Thymus (tissue), 11 donors: ENCODE measurements around the gene CELF4. TPM values are rescaled to one million over a fixed set of nuclear protein-coding genes. Genes with fewer than 3 reads are reported as not detected.

ENCODE experiments used
- DNase-seq, 9 donors: peaks; one replicate each; pipeline ENCODE4 v3.0.0-alpha.2; 2013; ENCODE audit warnings: low spot score in 9 of 9, low read depth in 6 of 9, missing footprints in 1 of 9
- H3K27ac ChIP-seq, 2 donors: one replicate each; pipeline ENCODE4 v1.5.1; 2013; ENCODE audit warnings: control low read depth in 1 of 2, low read depth in 1 of 2, low read length in 1 of 2, mild to moderate bottlenecking in 1 of 2, moderate library complexity in 1 of 2
- H3K27me3 ChIP-seq, 2 donors: one replicate each; pipeline ENCODE4 v1.5.1; 2013; ENCODE audit warnings: low read length in 1 of 2; ENCODE audit not compliant: control insufficient read depth in 2 of 2, insufficient read depth in 1 of 2
- H3K36me3 ChIP-seq, 2 donors: one replicate each; pipeline ENCODE4 v1.5.1; 2013; ENCODE audit warnings: low read length in 1 of 2, mild to moderate bottlenecking in 1 of 2, moderate library complexity in 1 of 2; ENCODE audit not compliant: control insufficient read depth in 2 of 2, insufficient read depth in 2 of 2
- H3K4me1 ChIP-seq, 2 donors: one replicate each; pipeline ENCODE4 v1.5.1; 2013; ENCODE audit warnings: low read length in 2 of 2; ENCODE audit not compliant: control insufficient read depth in 2 of 2, insufficient read depth in 2 of 2
- H3K4me3 ChIP-seq, 2 donors: one replicate each; pipeline ENCODE4 v1.5.1; 2013; ENCODE audit warnings: low read length in 2 of 2, control low read depth in 1 of 2, mild to moderate bottlenecking in 1 of 2
- H3K9me3 ChIP-seq, 2 donors: one replicate each; pipeline ENCODE4 v1.5.1; 2013; ENCODE audit warnings: low read length in 1 of 2, mild to moderate bottlenecking in 1 of 2; ENCODE audit not compliant: control insufficient read depth in 2 of 2, insufficient read depth in 1 of 2
- WGBS: extraction: QIAGEN DNeasy Blood & Tissue Kit; methylation state at CpG from one replicate; pipeline ENCODE4 v1.1.7; 2013; 5-methylcytosine and 5-hydroxymethylcytosine counted together
- polyA plus RNA-seq: library from polyadenylated mRNA; stranded (reverse); fragments of 200-250 nt; gene quantifications from one replicate; pipeline ENCODE4 v1.2.3, GENCODE V29; 2013
- total RNA-seq: library from RNA; stranded (reverse); fragments of 120-200 nt; gene quantifications from one replicate; pipeline ENCODE4 v1.2.4, GENCODE V29; 2013
- donor health status: healthy.

Gene CELF4
- total and polyA plus RNA-seq, 2 donors, result 0.05 to 0.39 TPM

- H3K4me1 ChIP-seq, result no peaks in the 10 kb centered on the region
- H3K9me3 ChIP-seq, result no peaks in the 10 kb centered on the region
- no peaks in the 10 kb centered on the region for H3K27me3 ChIP-seq
- no peak overlapping the region for H3K27ac ChIP-seq
- H3K4me3 ChIP-seq, result no peak overlapping the region
- DNase-seq, result no peak
- H3K36me3 ChIP-seq, result no peaks in the 10 kb centered on the region
- WGBS, result 85% methylated on average over 3 of the region's 3 CpGs
Observed at GRCh38 chr18:37302519-37302918, 263.1 kb downstream of the CELF4 start.

GRCh38 chr18:37299471-37300304 is 265.9 kb downstream of the CELF4 start:
- Histone ChIP-seq H3K36me3 (no peaks in the 10 kb centered on the region), H3K27ac (no peak overlapping the region), H3K4me3 (no peak overlapping the region), H3K9me3 (no peaks in the 10 kb centered on the region), H3K27me3 (no peaks in the 10 kb centered on the region), H3K4me1 (no peaks in the 10 kb centered on the region)
- DNase-seq, result peak in 3 of 9 donors; percentile 11 to 28 (median 21)
- WGBS, result 72% methylated on average over 10 of the region's 10 CpGs

- H3K36me3 ChIP-seq, result no peaks in the 10 kb centered on the region
- no peak overlapping the region for H3K27ac ChIP-seq
- 95% methylated on average over 6 of the region's 6 CpGs for WGBS
- no peaks in the 10 kb centered on the region for H3K27me3 ChIP-seq
- no peaks in the 10 kb centered on the region for H3K9me3 ChIP-seq
- H3K4me1 ChIP-seq, result no peaks in the 10 kb centered on the region
- no peak for DNase-seq
- H3K4me3 ChIP-seq, result no peak overlapping the region
Observed at GRCh38 chr18:37298816-37299215, 266.8 kb downstream of the CELF4 start.

DNA sequence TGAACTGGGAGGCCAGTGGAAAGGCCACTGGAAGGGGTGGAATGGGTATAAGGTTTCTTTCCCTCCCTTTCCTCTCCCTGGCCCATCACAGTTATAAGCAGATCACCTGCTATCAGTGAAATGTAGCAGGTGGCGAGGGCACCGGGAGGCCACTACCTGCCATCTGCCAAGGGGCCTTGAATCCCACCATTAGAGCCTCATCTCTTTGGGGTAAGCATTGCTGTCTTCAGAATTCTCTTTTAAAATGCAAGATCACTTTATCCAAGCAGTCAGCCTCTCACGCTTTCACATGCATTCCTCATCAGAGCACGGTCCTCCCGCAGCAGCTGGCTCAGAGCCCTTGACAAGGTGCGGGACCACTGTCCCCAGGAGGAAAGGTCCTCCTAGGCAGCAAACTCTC is 268.5 kb downstream of the CELF4 start:
- H3K4me3 ChIP-seq, result no peak overlapping the region
- no peaks in the 10 kb centered on the region for H3K9me3 ChIP-seq
- no peaks in the 10 kb centered on the region for H3K36me3 ChIP-seq
- no peaks in the 10 kb centered on the region for H3K27me3 ChIP-seq
- WGBS, result 77% methylated on average over 6 of the region's 6 CpGs
- H3K4me1 ChIP-seq, result no peaks in the 10 kb centered on the region
- no peak overlapping the region for H3K27ac ChIP-seq
- DNase-seq, result no peak

- no peaks in the 10 kb centered on the region for H3K9me3 ChIP-seq
- no peak for DNase-seq
- H3K4me1 ChIP-seq, result no peaks in the 10 kb centered on the region
- H3K36me3 ChIP-seq, result no peaks in the 10 kb centered on the region
- H3K27ac ChIP-seq, result no peak overlapping the region
- no peak overlapping the region for H3K4me3 ChIP-seq
- 45% methylated on average over 4 of the region's 4 CpGs for WGBS
- no peaks in the 10 kb centered on the region for H3K27me3 ChIP-seq
Observed at GRCh38 chr18:37294951-37295350, 270.6 kb downstream of the CELF4 start.

- Histone ChIP-seq H3K27me3 (no peaks in the 10 kb centered on the region), H3K4me1 (no peaks in the 10 kb centered on the region), H3K36me3 (no peaks in the 10 kb centered on the region), H3K27ac (no peak overlapping the region), H3K4me3 (no peak overlapping the region), H3K9me3 (no peaks in the 10 kb centered on the region)
- WGBS, result 63% methylated on average over 3 of the region's 3 CpGs
- no peak for DNase-seq
Observed at GRCh38 chr18:37293359-37293758, 272.2 kb downstream of the CELF4 start.

DNA sequence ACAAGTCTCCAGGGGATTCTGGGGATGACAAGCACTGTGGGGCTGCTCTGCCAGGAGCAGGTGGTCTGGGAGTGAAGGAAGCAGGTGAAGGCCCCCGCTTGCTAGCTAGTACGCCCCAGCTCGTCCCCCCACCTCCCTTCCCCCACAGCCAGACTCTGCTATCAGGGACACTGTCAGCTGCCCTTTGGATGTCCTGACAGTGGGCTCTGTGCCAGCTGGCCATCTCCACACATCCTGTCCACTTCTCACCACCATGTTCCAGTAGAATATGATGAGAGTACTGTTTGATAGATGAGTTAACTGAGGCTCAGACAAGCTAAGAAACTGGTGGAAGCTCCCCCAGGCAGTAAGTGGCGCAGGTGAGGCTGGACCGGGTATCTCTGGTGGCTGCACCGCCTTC is 276.2 kb downstream of the CELF4 start:
- Histone ChIP-seq H3K9me3 (no peaks in the 10 kb centered on the region), H3K4me3 (no peak overlapping the region), H3K27me3 (no peaks in the 10 kb centered on the region), H3K27ac (no peak overlapping the region), H3K4me1 (no peaks in the 10 kb centered on the region), H3K36me3 (no peaks in the 10 kb centered on the region)
- 73% methylated on average over 6 of the region's 6 CpGs for WGBS
- no peak for DNase-seq

GRCh38 chr18:37287601-37288000 is 278.0 kb downstream of the CELF4 start:
- H3K36me3 ChIP-seq, result no peaks in the 10 kb centered on the region
- WGBS, result 51% methylated on average over 1 of the region's 1 CpG
- H3K27ac ChIP-seq, result no peak overlapping the region
- H3K27me3 ChIP-seq, result no peaks in the 10 kb centered on the region
- H3K9me3 ChIP-seq, result no peaks in the 10 kb centered on the region
- no peaks in the 10 kb centered on the region for H3K4me1 ChIP-seq
- DNase-seq, result no peak
- no peak overlapping the region for H3K4me3 ChIP-seq

GRCh38 chr18:37286801-37287200 is 278.8 kb downstream of the CELF4 start:
- Histone ChIP-seq H3K27ac (no peak overlapping the region), H3K36me3 (no peaks in the 10 kb centered on the region), H3K4me3 (no peak overlapping the region), H3K4me1 (no peaks in the 10 kb centered on the region), H3K27me3 (no peaks in the 10 kb centered on the region), H3K9me3 (no peaks in the 10 kb centered on the region)
- no peak for DNase-seq
- 86% methylated on average over 9 of the region's 9 CpGs for WGBS
